ENCODE measurements around the gene DCLK2. TPM values are rescaled to one million over a fixed set of nuclear protein-coding genes. Genes with fewer than 3 reads are reported as not detected.

The DCLK2 gene
- total RNA-seq, 1 donor from 2014 or later: 27.5 TPM

DNA sequence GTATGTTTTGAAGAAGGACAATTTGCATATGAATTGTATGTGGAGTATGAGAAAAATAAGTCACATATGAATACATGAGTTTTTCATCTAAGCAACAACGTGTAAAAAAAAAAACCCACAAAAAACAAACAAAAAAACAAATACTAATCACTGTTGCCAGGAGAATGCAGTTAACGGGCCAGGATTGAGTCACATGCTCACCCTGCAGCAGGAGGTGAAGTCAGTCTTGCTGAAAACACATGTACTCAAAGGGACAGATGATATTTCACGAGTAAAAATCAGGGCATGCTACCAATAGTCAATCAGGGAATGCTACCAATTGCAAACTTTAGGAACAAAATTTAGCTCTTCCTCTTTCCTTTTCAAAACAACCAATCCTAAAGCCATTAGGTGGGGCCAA is 10.4 kb upstream of the DCLK2 start:
- ATAC-seq (no peak), DNase-seq (no peak)
- intact Hi-C loops (cut with micrococcal nuclease): no loop called here

GRCh38 chr4:150068300-150068960 is 9.8 kb upstream of the DCLK2 start:
- intact Hi-C loops (cut with micrococcal nuclease): no loop called here
- ATAC-seq: no peak
- DNase-seq: no peak

DNA sequence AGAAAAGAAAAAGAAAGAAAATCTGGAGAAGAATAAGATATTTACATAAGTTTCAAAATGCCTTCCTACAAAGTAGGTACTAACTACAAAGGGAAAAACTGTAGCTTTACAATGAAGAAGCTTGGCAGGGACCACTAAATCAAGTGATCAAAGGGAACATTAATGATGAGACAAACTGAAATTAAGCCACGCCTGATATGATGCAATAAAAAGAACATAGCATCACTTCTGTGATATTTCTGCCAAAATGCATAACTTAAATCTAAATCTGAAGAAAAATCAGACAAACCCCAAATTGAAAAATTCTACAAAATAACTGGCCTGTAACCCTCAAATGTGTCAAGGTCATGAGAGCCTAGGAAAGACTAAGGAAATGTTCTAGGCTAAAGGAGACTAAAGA is 8.9 kb upstream of the DCLK2 start:
- no peak for DNase-seq
- intact Hi-C loops (cut with micrococcal nuclease): no loop called here
- ATAC-seq: no peak

DNA sequence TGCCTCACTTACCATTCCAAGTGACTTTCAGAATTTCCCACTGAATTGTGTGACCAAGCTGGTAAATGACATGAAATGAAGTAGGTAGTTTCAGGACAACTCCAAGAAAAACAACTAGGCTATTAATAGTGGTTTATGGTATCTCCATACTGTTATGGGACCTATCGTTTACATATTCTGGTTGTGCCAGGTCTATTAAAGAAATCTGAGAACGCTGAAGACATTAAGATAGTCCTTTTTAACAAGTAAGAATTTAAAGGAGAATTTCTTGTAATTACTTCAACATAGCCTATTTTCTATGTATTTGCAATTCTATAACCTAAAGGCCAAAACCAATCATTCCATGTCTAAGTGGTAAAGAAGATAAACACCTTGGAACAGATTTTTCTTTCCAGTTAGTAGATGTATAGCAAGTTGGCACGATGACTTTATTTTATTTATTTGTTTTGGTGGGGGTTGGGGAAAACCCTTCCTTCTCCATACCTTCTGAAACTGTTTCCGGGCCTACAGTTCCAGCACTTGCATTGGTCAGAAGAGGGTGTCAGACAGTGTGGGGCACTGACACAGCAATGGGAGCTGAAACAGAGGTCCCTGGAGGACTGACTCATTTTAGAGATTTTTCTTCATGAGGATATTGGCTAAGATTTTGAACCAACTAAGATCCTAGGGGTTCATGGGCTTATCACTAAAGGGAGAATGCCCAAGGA is 7.6 kb upstream of the DCLK2 start:
- no peak for ATAC-seq
- intact Hi-C loops (cut with micrococcal nuclease): no loop called here
- DNase-seq: no peak

DNA sequence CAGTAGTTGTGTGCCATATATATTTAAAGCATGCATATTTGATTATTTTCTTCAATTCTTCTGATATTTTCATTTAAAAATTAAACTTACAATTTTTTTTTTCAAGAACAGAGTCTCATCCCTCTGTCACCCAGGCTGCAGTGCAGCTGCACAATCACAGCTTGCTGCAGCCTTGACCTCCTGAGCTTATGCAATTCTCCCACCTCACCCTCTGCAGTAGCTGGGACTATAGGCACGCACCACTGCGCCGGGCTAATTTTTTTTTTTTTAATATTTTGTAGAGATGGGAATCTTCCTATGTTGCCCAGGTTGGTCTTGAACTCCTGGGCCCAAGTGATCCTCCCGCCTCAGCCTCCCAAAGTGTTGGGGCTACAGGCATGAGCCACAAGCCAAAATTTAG is 5.8 kb upstream of the DCLK2 start:
- ATAC-seq (no peak), DNase-seq (no peak)
- intact Hi-C loops (cut with micrococcal nuclease): no loop called here

GRCh38 chr4:150072906-150073714 is 5.1 kb upstream of the DCLK2 start:
- intact Hi-C loops (cut with micrococcal nuclease): no loop called here

GRCh38 chr4:150074064-150074463 is 4.2 kb upstream of the DCLK2 start:
- intact Hi-C loops (cut with micrococcal nuclease): no loop called here
- DNase-seq (no peak), ATAC-seq (no peak)

More at GRCh38 chr4:150072906-150073714, 5.1 kb upstream of the DCLK2 start:
- DNase-seq: no peak
- ATAC-seq: no peak

GRCh38 chr4:150078579-150079080 is 385 bp downstream of the DCLK2 start:
- peak; percentile 81 for DNase-seq
- intact Hi-C loops (cut with micrococcal nuclease): no loop called here
- peak; percentile 71 for ATAC-seq

DNA sequence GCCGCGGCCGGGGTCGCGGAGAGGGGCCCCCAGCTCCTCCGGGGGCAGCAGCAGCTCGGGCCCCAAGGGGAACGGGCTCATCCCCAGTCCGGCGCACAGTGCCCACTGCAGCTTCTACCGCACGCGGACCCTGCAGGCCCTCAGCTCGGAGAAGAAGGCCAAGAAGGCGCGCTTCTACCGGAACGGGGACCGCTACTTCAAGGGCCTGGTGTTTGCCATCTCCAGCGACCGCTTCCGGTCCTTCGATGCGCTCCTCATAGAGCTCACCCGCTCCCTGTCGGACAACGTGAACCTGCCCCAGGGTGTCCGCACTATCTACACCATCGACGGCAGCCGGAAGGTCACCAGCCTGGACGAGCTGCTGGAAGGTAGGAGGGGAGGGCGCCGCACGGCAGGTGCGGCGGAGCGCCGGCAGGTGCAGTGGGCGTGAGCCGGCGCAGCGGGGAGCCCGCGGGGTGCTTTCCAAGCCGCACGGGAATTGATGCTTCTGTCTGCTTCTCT is 886 bp downstream of the DCLK2 start:
- ATAC-seq (peak; percentile 35), DNase-seq (peak; percentile 60)
- intact Hi-C loops (cut with micrococcal nuclease): no loop called here

- DNase-seq (no peak), ATAC-seq (no peak)
- intact Hi-C loops (cut with micrococcal nuclease): loop anchor here (5.0 kb wide), 1 partner anchor 127 kb away; no protein-coding TSS in a partner anchor
These were observed 2.1 kb downstream of the DCLK2 start for GRCh38 chr4:150080337-150080736.

GRCh38 chr4:150080875-150081274 is 2.6 kb downstream of the DCLK2 start:
- intact Hi-C loops (cut with micrococcal nuclease): loop anchor here (5.0 kb wide), 1 partner anchor 126 kb away; no protein-coding TSS in a partner anchor
- DNase-seq (no peak), ATAC-seq (no peak)

DNA sequence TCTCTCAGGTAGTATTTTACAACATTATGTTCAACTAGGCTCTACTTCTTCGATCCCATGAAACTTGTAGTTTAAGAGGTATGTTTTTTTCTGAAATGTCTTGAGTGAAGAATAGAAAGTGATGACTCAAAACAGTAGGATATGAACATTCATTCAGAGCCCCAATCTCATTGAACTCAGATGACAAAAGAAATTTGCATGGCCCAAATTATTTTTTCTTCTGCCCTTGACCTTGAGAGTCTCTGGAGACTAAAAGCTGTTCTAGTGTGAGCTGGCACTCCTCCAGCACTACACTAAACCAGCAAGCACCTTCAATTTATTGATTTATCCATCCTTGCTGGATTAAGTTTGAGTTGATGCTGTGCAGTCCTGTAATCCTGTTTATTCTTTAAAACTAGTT is 4.0 kb downstream of the DCLK2 start:
- no peak for ATAC-seq
- intact Hi-C loops (cut with micrococcal nuclease): loop anchor here (5.0 kb wide), 1 partner anchor 125 kb away; no protein-coding TSS in a partner anchor
- DNase-seq: no peak

DNA sequence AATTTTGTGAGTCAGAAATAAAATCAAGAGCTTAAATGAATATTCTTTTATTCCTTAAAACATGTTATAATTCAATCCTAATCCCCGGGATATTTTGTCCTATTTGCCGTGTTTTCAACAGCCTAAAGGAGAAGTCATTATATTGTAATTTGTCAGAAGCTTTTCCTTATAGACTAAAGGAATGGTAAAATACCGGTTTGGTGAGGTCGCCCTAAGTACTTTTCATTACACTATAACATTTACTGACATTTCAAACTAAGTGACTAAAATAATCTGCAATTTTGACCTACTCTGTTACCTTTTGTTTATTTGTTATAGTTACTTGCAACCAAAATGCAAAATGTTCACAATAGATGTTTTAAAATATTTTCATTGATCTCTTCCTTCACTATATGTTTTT is 8.8 kb downstream of the DCLK2 start:
- ATAC-seq (no peak), DNase-seq (no peak)
- intact Hi-C loops (cut with micrococcal nuclease): no loop called here

- intact Hi-C loops (cut with micrococcal nuclease): no loop called here
- DNase-seq (no peak), ATAC-seq (no peak)
These were observed 11.5 kb downstream of the DCLK2 start for GRCh38 chr4:150089732-150090131.

GRCh38 chr4:150090836-150091235 is 12.6 kb downstream of the DCLK2 start:
- DNase-seq: no peak
- no peak for ATAC-seq
- intact Hi-C loops (cut with micrococcal nuclease): no loop called here

DNA sequence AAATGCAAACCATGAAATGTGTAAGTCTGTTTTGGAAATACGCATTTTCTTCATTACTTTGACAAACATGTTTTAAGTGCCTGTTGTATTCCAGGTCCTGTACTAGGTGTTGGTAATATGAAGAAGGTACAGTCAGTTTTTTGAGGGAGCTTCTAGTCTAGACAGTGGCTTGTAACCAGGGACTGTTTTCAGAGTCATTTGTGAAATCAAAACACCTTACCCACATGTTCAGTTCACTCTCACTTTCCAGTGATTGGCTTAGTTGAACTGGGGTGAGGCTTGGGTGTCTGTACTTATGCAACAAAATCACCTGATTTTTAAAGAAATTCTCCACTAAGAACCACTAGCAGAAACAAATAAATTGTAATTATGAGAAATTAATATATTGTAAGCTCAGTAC is 16.4 kb downstream of the DCLK2 start:
- intact Hi-C loops (cut with micrococcal nuclease): no loop called here
- ATAC-seq (no peak), DNase-seq (no peak)

- DNase-seq (no peak), ATAC-seq (no peak)
- intact Hi-C loops (cut with micrococcal nuclease): no loop called here
These were observed 18.4 kb downstream of the DCLK2 start for GRCh38 chr4:150096625-150097024.

DNA sequence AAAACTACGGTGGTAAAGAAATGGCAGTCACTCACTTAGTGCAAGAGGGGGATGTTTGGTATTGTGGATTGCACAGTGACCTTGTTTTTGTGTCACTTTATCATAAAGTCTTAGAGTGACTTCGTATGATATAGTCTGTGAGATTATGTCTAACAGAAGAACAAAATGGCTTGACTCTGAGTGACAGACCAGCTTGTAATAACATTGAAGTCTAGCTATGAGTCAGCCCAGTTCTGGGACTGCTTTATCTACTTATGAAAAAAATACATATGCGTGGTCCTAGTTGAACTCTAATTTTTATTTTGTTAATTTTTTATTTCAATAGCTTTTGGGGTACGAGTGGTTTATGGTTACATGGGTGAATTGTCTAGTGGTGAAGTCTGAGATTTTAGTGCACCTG is 20.0 kb downstream of the DCLK2 start:
- intact Hi-C loops (cut with micrococcal nuclease): no loop called here
- ATAC-seq (peak; percentile 32), DNase-seq (no peak)

DNA sequence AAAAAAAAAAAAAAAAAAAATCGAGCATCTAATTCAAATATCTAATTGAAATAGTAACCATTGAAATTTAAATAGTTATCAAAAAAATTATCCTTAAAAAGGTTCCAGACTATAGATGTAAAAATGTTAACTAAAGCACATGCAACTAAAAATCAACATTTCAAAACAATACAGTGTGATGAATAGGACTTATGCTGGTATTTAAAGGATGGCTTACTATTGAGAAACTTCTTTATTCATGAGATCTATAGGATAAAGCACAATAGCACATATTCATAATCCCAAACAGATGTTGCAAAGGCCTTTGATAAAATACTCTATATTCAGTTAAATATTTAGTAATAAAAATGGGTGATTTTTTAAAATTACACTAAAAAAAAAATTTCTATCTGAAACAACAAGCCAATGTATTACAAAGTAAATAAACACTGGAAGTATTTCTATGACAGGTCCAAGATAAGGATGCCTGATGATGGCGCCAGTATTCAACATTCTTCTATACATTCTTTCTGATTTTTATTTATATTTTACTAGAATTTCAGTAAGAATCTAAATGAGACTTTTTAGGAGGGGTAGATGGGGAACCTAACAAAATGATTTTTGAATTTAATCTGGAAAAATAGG is 26.3 kb downstream of the DCLK2 start:
- intact Hi-C loops (cut with micrococcal nuclease): no loop called here
- ATAC-seq (no peak), DNase-seq (no peak)

Data from left ventricle myocardium superior (tissue), 1 donor.